Mammary epithelial cell (primary cell): ENCODE results near the gene CDH16.

Experiments
- EZH2 ChIP-seq: IDR thresholded peaks from 2 replicates; pipeline ENCODE4 v1.6.1; 2012; ENCODE audit warnings: low read length, inconsistent platforms, borderline replicate concordance
- TF ChIP-seq, protein P1 (sequence below), 2 donors: IDR thresholded peaks in 1 of 2; conservative IDR thresholded peaks in 1 of 2; 2 replicates each; pipeline ENCODE4 v1.5.1; 2011 to 2012; ENCODE audit warnings: inconsistent platforms in 2 of 2, low read length in 2 of 2, mild to moderate bottlenecking in 2 of 2, control low read depth in 1 of 2, low read depth in 1 of 2; ENCODE audit not compliant: insufficient read depth in 1 of 2; ENCODE audit errors: extremely low read depth in 1 of 2

DNA sequence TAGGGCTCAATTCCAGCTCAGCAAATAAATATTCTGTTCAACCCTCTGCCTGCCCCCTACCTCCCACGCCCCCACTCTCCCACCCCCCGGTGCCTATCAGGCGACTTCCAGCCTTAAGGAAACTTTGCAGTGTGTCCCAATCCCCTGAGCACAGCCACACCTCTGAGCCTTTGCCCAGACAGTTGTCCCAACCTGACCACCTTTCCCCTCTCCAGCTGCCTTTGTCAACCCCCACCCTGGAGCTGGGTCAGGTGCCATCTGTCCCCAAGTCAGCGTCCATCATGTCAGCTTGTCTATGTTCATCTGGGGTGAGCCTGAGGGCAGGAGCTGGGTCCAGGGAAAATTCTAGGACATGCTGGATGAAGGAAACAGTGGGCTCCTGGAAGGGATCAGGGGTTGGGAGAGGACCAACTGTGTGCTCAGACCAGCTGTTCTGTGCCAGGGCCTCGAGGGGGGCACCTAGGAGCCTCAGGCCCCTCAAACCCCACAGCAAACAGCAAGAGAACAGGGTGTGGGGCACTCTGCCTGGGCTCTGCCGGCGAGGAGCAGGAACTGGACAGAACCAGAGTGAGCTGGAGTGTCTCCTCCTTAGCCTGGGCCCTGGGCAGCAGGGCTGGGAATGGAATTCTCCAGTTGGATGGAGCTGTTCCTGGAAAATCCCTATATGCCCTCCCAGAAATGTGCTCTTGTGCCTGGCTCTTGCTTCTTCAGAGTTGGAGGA is 17.8 kb downstream of the CDH16 start:
- TF ChIP-seq, protein P1, sequence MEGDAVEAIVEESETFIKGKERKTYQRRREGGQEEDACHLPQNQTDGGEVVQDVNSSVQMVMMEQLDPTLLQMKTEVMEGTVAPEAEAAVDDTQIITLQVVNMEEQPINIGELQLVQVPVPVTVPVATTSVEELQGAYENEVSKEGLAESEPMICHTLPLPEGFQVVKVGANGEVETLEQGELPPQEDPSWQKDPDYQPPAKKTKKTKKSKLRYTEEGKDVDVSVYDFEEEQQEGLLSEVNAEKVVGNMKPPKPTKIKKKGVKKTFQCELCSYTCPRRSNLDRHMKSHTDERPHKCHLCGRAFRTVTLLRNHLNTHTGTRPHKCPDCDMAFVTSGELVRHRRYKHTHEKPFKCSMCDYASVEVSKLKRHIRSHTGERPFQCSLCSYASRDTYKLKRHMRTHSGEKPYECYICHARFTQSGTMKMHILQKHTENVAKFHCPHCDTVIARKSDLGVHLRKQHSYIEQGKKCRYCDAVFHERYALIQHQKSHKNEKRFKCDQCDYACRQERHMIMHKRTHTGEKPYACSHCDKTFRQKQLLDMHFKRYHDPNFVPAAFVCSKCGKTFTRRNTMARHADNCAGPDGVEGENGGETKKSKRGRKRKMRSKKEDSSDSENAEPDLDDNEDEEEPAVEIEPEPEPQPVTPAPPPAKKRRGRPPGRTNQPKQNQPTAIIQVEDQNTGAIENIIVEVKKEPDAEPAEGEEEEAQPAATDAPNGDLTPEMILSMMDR (conservative IDR thresholded peaks at IDR 0.05 in 1 of 2, IDR thresholded peaks at IDR 0.05 in 1 of 2; ENCODE audit: extremely low read depth in 1 of 2, insufficient read depth in 1 of 2, low read depth in 1 of 2, low read length in 2 of 2), result no peak
- no peak for TF ChIP-seq EZH2
